Ecto neural progenitor cell (in vitro differentiated cells): ENCODE measurements around the gene KATNBL1.
A peak's percentile ranks its signal among the peaks of the same experiment; 100 is the strongest.

Experiments
- DNase-seq: peaks from one replicate; pipeline ENCODE4 v3.0.0-alpha.2; 2018; ENCODE audit warnings: low spot score

KATNBL1 gene

GRCh38 chr15:34114739-34115138, 95.2 kb downstream of the KATNBL1 start:
- DNase-seq: no peak

- no peak for DNase-seq
Measured at GRCh38 chr15:34114215-34114614, 95.7 kb downstream of the KATNBL1 start.

- DNase-seq: no peak
Measured at GRCh38 chr15:34111488-34111887, 98.4 kb downstream of the KATNBL1 start.

GRCh38 chr15:34109797-34110663, 99.9 kb downstream of the KATNBL1 start:
- DNase-seq: no peak

DNA sequence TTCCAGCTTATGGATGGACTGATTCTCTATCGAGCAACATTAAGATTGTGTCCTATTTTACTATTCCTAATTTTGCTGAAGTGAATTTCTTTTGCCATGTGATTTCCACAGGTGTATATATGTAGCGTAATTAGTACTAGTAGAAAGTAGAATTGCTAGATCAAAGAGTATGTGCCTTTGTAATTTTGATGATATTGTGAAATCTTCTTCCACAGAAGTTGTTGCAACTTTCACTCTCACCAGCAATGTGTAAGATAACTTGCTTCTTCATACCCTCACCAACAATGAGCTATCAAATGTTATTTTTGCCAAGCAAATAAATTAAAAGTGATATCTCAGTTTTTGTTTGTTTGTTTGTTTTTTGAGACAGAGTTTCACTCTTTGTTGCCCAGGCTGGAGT, 102.6 kb downstream of the KATNBL1 start:
- no peak for DNase-seq

- DNase-seq: no peak
Measured at GRCh38 chr15:34106423-34106822, 103.5 kb downstream of the KATNBL1 start.

DNA sequence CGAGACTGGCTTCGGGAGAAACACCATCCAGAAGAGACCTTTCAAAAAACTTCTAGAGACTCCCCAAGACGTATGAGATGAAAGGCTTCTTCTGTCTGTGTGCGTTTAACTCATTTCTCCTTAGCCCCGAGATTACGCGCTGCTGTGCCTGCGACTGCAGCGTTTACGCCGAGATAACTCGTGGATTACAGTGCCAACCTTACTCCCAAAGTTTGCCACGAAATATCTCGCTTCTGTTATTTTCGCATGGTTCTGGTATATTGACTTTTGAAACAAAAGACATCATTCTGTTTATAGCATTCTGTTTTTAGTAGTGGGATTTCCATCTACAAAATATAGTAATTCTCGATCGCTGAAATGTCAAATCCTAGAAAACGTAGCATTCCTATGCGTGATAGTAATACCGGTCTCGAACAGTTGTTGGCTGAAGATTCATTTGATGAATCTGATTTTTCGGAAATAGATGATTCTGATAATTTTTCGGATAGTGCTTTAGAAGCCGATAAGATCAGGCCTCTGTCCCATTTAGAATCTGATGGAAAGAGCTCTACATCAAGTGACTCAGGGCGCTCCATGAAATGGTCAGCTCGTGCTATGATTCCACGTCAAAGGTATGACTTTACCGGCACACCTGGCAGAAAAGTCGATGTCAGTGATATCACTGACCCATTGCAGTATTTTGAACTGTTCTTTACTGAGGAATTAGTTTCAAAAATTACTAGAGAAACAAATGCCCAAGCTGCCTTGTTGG, 107.5 kb downstream of the KATNBL1 start:
- DNase-seq: no peak

GRCh38 chr15:34101366-34102174, 108.3 kb downstream of the KATNBL1 start, which contains the start of the genes EMC7 and PGBD4:
Gene EMC7 (minus strand): TSS chr15:34101862. CDS start chr15:34101839, 23 bp downstream.
Gene PGBD4 (plus strand): TSS chr15:34102083. CDS start chr15:34102532, 449 bp downstream.
- peak; percentile 99 for DNase-seq

GRCh38 chr15:34099914-34100313, 110.0 kb downstream of the KATNBL1 start:
- DNase-seq: no peak
